ENCODE measurements around the gene KIAA0232.

DNA sequence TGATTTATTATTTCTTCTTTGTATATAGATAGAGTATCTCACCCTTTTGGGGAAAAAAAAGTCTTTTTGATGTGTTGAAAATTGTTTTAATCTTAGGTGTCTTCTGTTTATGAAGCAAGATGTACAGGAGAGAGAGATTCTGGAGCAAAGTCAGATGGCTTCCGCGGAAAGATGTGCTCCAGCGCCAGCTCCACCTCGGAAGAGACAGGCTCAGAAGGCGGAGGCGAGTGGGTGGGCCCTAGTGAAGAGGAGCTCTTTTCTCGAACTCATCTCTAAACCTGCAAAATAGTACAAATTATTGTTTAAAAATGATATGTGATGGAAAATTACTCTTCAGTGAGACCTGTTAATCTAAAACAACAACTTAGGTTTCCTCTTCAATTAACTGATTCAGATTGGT lies 98.2 kb downstream of the KIAA0232 start:
- TF ChIP-seq CTCF (IDR thresholded peaks at IDR 0.05; ENCODE audit: low read depth, low read length, poor library complexity, severe bottlenecking), result no peak
- no peak for TF ChIP-seq EZH2phosphoT487 (IDR thresholded peaks at IDR 0.05; ENCODE audit: borderline replicate concordance, low read length)
